Keratinocyte (primary cell): Measurements from ENCODE around the gene ACSS1. TPM values are rescaled to one million over a fixed set of nuclear protein-coding genes. Genes with fewer than 3 reads are reported as not detected.

Experiments
- DNase-seq: peaks from one replicate; pipeline ENCODE4 v3.0.0-alpha.2; 2011; ENCODE audit warnings: low read depth, missing footprints, low spot score
- FAIRE-seq: peaks from 2 replicates; lab custom pipeline; 2011; peaks lifted over from hg19 to GRCh38; lab: Jason Lieb, UNC
- H2AFZ ChIP-seq: 2 replicates; pipeline ENCODE4 v1.6.0; 2012; ENCODE audit warnings: low read length, control low read depth, inconsistent platforms; ENCODE audit not compliant: control insufficient read depth
- H3K27ac ChIP-seq: 2 replicates; pipeline ENCODE4 v1.5.1; 2011; ENCODE audit warnings: low read length; ENCODE audit not compliant: control insufficient read depth, insufficient read depth
- H3K27me3 ChIP-seq: 3 replicates; pipeline ENCODE4 v1.6.0; 2011; ENCODE audit warnings: low read length; ENCODE audit not compliant: control insufficient read depth, insufficient read depth; ENCODE audit errors: extremely low read depth
- H3K36me3 ChIP-seq, 2 experiments: 2 replicates in 1 of 2; 3 replicates in 1 of 2; pipeline ENCODE4 v1.5.1; 2011; ENCODE audit warnings: low read length in 2 of 2, mild to moderate bottlenecking in 1 of 2; ENCODE audit not compliant: control insufficient read depth in 2 of 2, insufficient read depth in 2 of 2; ENCODE audit errors: extremely low read depth in 1 of 2
- H3K4me1 ChIP-seq: 3 replicates; pipeline ENCODE4 v1.5.1; 2011; ENCODE audit warnings: low read length; ENCODE audit not compliant: control insufficient read depth, insufficient read depth; ENCODE audit errors: extremely low read depth
- H3K4me2 ChIP-seq: 3 replicates; pipeline ENCODE4 v1.6.0; 2011; ENCODE audit warnings: low read depth, low read length; ENCODE audit not compliant: control insufficient read depth, insufficient read depth; ENCODE audit errors: extremely low read depth
- H3K4me3 ChIP-seq, 3 experiments: fragments of 200-600 bp in 1 of 3; sonication (generic) in 1 of 3; 2 replicates in 2 of 3; 3 replicates in 1 of 3; pipeline ENCODE4 v1.5.1; 2011 to 2016; ENCODE audit warnings: low read length in 3 of 3, mild to moderate bottlenecking in 3 of 3, control low read depth in 2 of 3, inconsistent platforms in 1 of 3, low read depth in 1 of 3, mixed read lengths in 1 of 3, mixed run types in 1 of 3, moderate library complexity in 1 of 3; ENCODE audit not compliant: control insufficient read depth in 2 of 3, insufficient read depth in 2 of 3; ENCODE audit errors: extremely low read depth in 1 of 3
- H3K79me2 ChIP-seq: 2 replicates; pipeline ENCODE4 v1.6.0; 2012; ENCODE audit warnings: low read length; ENCODE audit not compliant: control insufficient read depth, insufficient read depth
- H3K9ac ChIP-seq: 3 replicates; pipeline ENCODE4 v1.6.0; 2011; ENCODE audit warnings: low read length; ENCODE audit not compliant: control insufficient read depth, insufficient read depth; ENCODE audit errors: extremely low read depth
- H3K9me1 ChIP-seq: 3 replicates; pipeline ENCODE4 v1.6.0; 2011; ENCODE audit warnings: low read length; ENCODE audit not compliant: control insufficient read depth, insufficient read depth; ENCODE audit errors: extremely low read depth
- H3K9me3 ChIP-seq: 2 replicates; pipeline ENCODE4 v1.5.1; 2012; ENCODE audit warnings: low read depth, low read length; ENCODE audit not compliant: control insufficient read depth
- H4K20me1 ChIP-seq: 3 replicates; pipeline ENCODE4 v1.6.0; 2011; ENCODE audit warnings: low read length; ENCODE audit not compliant: control insufficient read depth, insufficient read depth; ENCODE audit errors: extremely low read depth
- CTCF ChIP-seq, 3 experiments: IDR thresholded peaks in 1 of 3; conservative IDR thresholded peaks in 1 of 3; optimal IDR thresholded peaks in 1 of 3; 2 replicates in 2 of 3; 3 replicates in 1 of 3; pipeline versions ENCODE3 to v1.5.1; 2011; ENCODE audit warnings: low read length in 3 of 3, mild to moderate bottlenecking in 3 of 3, moderate library complexity in 2 of 3, control low read depth in 1 of 3, inconsistent platforms in 1 of 3; ENCODE audit not compliant: insufficient read depth in 2 of 3; ENCODE audit errors: extremely low read depth in 1 of 3
- EZH2 ChIP-seq: IDR thresholded peaks from one replicate; pipeline ENCODE4 v1.6.1; 2012; ENCODE audit warnings: inconsistent platforms, mild to moderate bottlenecking, low read length, moderate library complexity
- dilution Hi-C: fragments of 300-500 bp; cut with MboI; formaldehyde crosslinking; loops from one replicate; pipeline ENCODE4 v1.7.0; 2020; ENCODE audit warnings: low sequenced_read_pairs; ENCODE audit not compliant: extremely low pct_ligation_motif_present
- polyA plus RNA-seq, 5 experiments: library from polyadenylated mRNA; depleted of rRNA in 3 of 5; stranded (reverse) in 3 of 5; stranded (forward) in 1 of 5; unstranded in 1 of 5; fragments of >200 nt; gene quantifications; 1 replicate in 1 of 5; 2 replicates in 3 of 5; 3 replicates in 1 of 5; pipeline versions ENCODE4 v1.2.1 to v1.2.3, GENCODE V29; 2011 to 2012; ENCODE audit warnings: missing spikeins in 2 of 5, low read depth in 1 of 5, low replicate concordance in 1 of 5

The ACSS1 gene
- polyA plus RNA-seq, 1 donor (not counting 4 experiments of a cell fraction or from before 2014, with no cell fraction given): 1.5 TPM

GRCh38 chr20:24963672-24964505, 94.0 kb downstream of the ACSS1 start:
- H3K27ac ChIP-seq: no peak overlapping the region
- TF ChIP-seq EZH2 (no peak), CTCF (optimal IDR thresholded peaks at IDR 0.05 in 1 of 3, IDR thresholded peaks at IDR 0.05 in 1 of 3, conservative IDR thresholded peaks at IDR 0.05 in 1 of 3; ENCODE audit: extremely low read depth in 1 of 3, insufficient read depth in 2 of 3, low read length in 3 of 3) (no peak)
- no peaks in the 10 kb centered on the region for H3K9me3 ChIP-seq
- dilution Hi-C loops: no loop called here
- H3K36me3 ChIP-seq: peaks cover 16 to 33% of the 10 kb centered on the region in 2 experiments
- H4K20me1 ChIP-seq: no peaks in the 10 kb centered on the region
- H3K9ac ChIP-seq: no peak overlapping the region
- no peaks in the 10 kb centered on the region for H3K4me1 ChIP-seq
- H3K27me3 ChIP-seq: no peaks in the 10 kb centered on the region
- no peak overlapping the region for H2AFZ ChIP-seq
- H3K79me2 ChIP-seq: no peaks in the 10 kb centered on the region
- no peaks in the 10 kb centered on the region for H3K9me1 ChIP-seq
- no peak for FAIRE-seq
- no peak overlapping the region for H3K4me3 ChIP-seq
- no peak for DNase-seq
- no peak overlapping the region for H3K4me2 ChIP-seq

- TF ChIP-seq CTCF (optimal IDR thresholded peaks at IDR 0.05 in 1 of 3, IDR thresholded peaks at IDR 0.05 in 1 of 3, conservative IDR thresholded peaks at IDR 0.05 in 1 of 3; ENCODE audit: extremely low read depth in 1 of 3, insufficient read depth in 2 of 3, low read length in 3 of 3) (no peak), EZH2 (no peak)
- dilution Hi-C loops: no loop called here
- no peak overlapping the region for H3K27ac ChIP-seq
- no peak overlapping the region for H3K4me2 ChIP-seq
- H3K4me1 ChIP-seq: no peaks in the 10 kb centered on the region
- H3K79me2 ChIP-seq: no peaks in the 10 kb centered on the region
- H3K9me3 ChIP-seq: no peaks in the 10 kb centered on the region
- no peaks in the 10 kb centered on the region for H3K27me3 ChIP-seq
- no peak overlapping the region for H3K9ac ChIP-seq
- FAIRE-seq (no peak), DNase-seq (no peak)
- no peak overlapping the region for H3K4me3 ChIP-seq
- no peaks in the 10 kb centered on the region for H4K20me1 ChIP-seq
- H3K36me3 ChIP-seq: peaks cover 15 to 30% of the 10 kb centered on the region in 2 experiments
- H2AFZ ChIP-seq: no peak overlapping the region
- no peaks in the 10 kb centered on the region for H3K9me1 ChIP-seq
These were observed 95.4 kb downstream of the ACSS1 start for GRCh38 chr20:24962510-24962909.
